Mucosa of descending colon (tissue), 3 donors: ENCODE results near the gene U2AF1. TPM values are rescaled to one million over a fixed set of nuclear protein-coding genes. Genes with fewer than 3 reads are reported as not detected.

Experiments used
- total RNA-seq, 3 donors: library from RNA; stranded (reverse); fragmentation: NEBNext Ultra II Directional in 2 of 3; extraction: Animal tissue kit (Norgen Biotek cat#: 25700) in 2 of 3; gene quantifications; one replicate each; pipeline versions ENCODE4 v1.2.1 to v1.2.4, GENCODE V29; 2021 to 2023
- donor health status: DM: no; HTN: no; CAD: no; lungs with moderate emphysema.
- donor health status: DM: no; HTN: no; CAD: no.
- donor health status: DM: no; HTN: yes; CAD: no.

Gene U2AF1
- total RNA-seq, 3 donors from 2014 or later = 10.8 to 38.5 (median 36.4) TPM

Other genes with a start within 250 kb of the U2AF1 start
- 10 to 100 TPM; 16.1 to 16.7 (median 16.5) TPM for gene WDR4, start 228.0 kb downstream of the U2AF1 start, total RNA-seq
- gene NDUFV3, start 214.3 kb downstream of the U2AF1 start, total RNA-seq = 10 to 100 TPM; 36.9 to 54.4 (median 38.5) TPM
- gene ERVH48-1, start 181.9 kb downstream of the U2AF1 start, total RNA-seq = not detected
- gene PKNOX1, start 133.0 kb downstream of the U2AF1 start, total RNA-seq = 10 to 100 TPM; 14.3 to 26.1 (median 16.3) TPM
- 1 to 10 TPM; 4.5 to 5.8 (median 4.6) TPM for gene CBS, start 31.7 kb downstream of the U2AF1 start, total RNA-seq
- gene CRYAA, start 61.4 kb upstream of the U2AF1 start, total RNA-seq = not detected